Measurements from ENCODE around the gene FABP1. TPM values are rescaled to one million over a fixed set of nuclear protein-coding genes. Genes with fewer than 3 reads are reported as not detected.

The FABP1 gene
- total and polyA plus RNA-seq, 2 donors (not counting 1 experiment from before 2014, with no cell fraction given), result not detected

DNA sequence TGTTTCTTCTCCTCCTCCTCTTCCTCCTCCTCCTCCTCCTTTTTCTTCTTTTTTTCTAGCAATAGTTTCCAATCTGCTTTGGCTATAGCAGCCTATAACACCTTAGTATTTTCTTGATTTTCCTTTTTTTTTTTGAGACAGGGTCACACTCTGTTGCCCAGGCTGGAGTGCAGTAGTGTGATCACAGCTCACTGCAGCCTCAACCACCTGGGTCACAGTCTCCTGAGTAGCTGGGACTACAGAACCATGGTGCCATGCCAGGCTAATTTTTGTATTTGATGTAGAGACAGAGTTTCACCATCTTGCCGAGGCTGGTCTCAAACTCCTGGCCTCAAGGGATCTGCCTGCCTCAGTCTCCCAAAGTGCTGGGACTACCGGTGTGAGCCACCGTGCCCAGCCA lies 31.6 kb upstream of the FABP1 start:
- Mint-ChIP-seq H3K4me3 (no peak overlapping the region), H3K27me3 (no peaks in the 10 kb centered on the region), H3K4me1 (peaks cover 1% of the 10 kb centered on the region), H3K9me3 (ENCODE audit: insufficient read depth) (no peaks in the 10 kb centered on the region), H3K27ac (no peak overlapping the region)
- POLR2A ChIA-PET, result no interaction called here
- no peak overlapping the region for H3K9ac ChIP-seq (ENCODE audit: low read length)
- H3K4me1 ChIP-seq (ENCODE audit: control insufficient read depth in 2 of 2, insufficient read depth in 2 of 2, low read length in 2 of 2), result no peaks in the 10 kb centered on the region
- no peaks in the 10 kb centered on the region for H3K27me3 ChIP-seq (replicated peaks in 1 of 4; ENCODE audit: control extremely low read depth in 1 of 4, control insufficient read depth in 3 of 4, insufficient read depth in 4 of 4, low read length in 3 of 4)
- no peaks in the 10 kb centered on the region for H4K20me1 ChIP-seq (ENCODE audit: control insufficient read depth, insufficient read depth, low read length, poor library complexity, severe bottlenecking)
- CTCF ChIA-PET, result interaction anchor here (0.9 to 3.8 kb wide), 9 partner anchors 10 to 161 kb away, joined by 3 to 46 read pairs (median 4); partner anchors contain the start of gene THNSL2
- no peak overlapping the region for H2AFZ ChIP-seq (ENCODE audit: insufficient read depth, low read depth, low read length, poor library complexity, severe bottlenecking)
- intact Hi-C loops (cut with micrococcal nuclease), result no loop called here
- no peak overlapping the region for H3K4me2 ChIP-seq (replicated peaks; ENCODE audit: low read depth, low read length, poor library complexity, severe bottlenecking)
- no peaks in the 10 kb centered on the region for H3K79me2 ChIP-seq (ENCODE audit: control insufficient read depth, insufficient read depth, low read length)
- H3K9me3 ChIP-seq (ENCODE audit: control extremely low read depth in 1 of 3, control insufficient read depth in 2 of 3, insufficient read depth in 1 of 3, low read length in 2 of 3), result no peaks in the 10 kb centered on the region
- TF ChIP-seq, protein P1, sequence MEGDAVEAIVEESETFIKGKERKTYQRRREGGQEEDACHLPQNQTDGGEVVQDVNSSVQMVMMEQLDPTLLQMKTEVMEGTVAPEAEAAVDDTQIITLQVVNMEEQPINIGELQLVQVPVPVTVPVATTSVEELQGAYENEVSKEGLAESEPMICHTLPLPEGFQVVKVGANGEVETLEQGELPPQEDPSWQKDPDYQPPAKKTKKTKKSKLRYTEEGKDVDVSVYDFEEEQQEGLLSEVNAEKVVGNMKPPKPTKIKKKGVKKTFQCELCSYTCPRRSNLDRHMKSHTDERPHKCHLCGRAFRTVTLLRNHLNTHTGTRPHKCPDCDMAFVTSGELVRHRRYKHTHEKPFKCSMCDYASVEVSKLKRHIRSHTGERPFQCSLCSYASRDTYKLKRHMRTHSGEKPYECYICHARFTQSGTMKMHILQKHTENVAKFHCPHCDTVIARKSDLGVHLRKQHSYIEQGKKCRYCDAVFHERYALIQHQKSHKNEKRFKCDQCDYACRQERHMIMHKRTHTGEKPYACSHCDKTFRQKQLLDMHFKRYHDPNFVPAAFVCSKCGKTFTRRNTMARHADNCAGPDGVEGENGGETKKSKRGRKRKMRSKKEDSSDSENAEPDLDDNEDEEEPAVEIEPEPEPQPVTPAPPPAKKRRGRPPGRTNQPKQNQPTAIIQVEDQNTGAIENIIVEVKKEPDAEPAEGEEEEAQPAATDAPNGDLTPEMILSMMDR (IDR thresholded peaks at IDR 0.05), result no peak
- DNase-seq, result no peak
- no peak overlapping the region for H3K27ac ChIP-seq (ENCODE audit: low read length in 2 of 2)
- no peak overlapping the region for H3K4me3 ChIP-seq (ENCODE audit: control extremely low read depth in 1 of 5, extremely low read depth in 1 of 5, insufficient read depth in 1 of 5, low read depth in 2 of 5, low read length in 4 of 5)
- 56% methylated on average over 1 of the region's 3 CpGs for WGBS (ENCODE audit: insufficient coverage)
- ATAC-seq (ENCODE audit: low read depth), result no peak
- H3K36me3 ChIP-seq (replicated peaks in 1 of 2; ENCODE audit: control extremely low read depth in 1 of 2, control insufficient read depth in 1 of 2, extremely low read depth in 1 of 2, insufficient read depth in 2 of 2, low read length in 1 of 2), result no peaks in the 10 kb centered on the region

- Histone ChIP-seq H2AFZ (ENCODE audit: insufficient read depth, low read depth, low read length, poor library complexity, severe bottlenecking) (no peak overlapping the region), H4K20me1 (ENCODE audit: control insufficient read depth, insufficient read depth, low read length, poor library complexity, severe bottlenecking) (no peaks in the 10 kb centered on the region), H3K9me3 (ENCODE audit: control extremely low read depth in 1 of 3, control insufficient read depth in 2 of 3, insufficient read depth in 1 of 3, low read length in 2 of 3) (peaks cover 6 to 30% (median 13%) of the 10 kb centered on the region in 3 donors), H3K4me1 (ENCODE audit: control insufficient read depth in 2 of 2, insufficient read depth in 2 of 2, low read length in 2 of 2) (no peaks in the 10 kb centered on the region), H3K4me3 (ENCODE audit: control extremely low read depth in 1 of 5, extremely low read depth in 1 of 5, insufficient read depth in 1 of 5, low read depth in 2 of 5, low read length in 4 of 5) (no peak overlapping the region), H3K4me2 (replicated peaks; ENCODE audit: low read depth, low read length, poor library complexity, severe bottlenecking) (no peak overlapping the region), H3K27ac (ENCODE audit: low read length in 2 of 2) (no peak overlapping the region), H3K27me3 (replicated peaks in 1 of 4; ENCODE audit: control extremely low read depth in 1 of 4, control insufficient read depth in 3 of 4, insufficient read depth in 4 of 4, low read length in 3 of 4) (peaks cover 0 to 9% (median 2%) of the 10 kb centered on the region in 4 experiments), H3K36me3 (replicated peaks in 1 of 2; ENCODE audit: control extremely low read depth in 1 of 2, control insufficient read depth in 1 of 2, extremely low read depth in 1 of 2, insufficient read depth in 2 of 2, low read length in 1 of 2) (no peaks in the 10 kb centered on the region), H3K9ac (ENCODE audit: low read length) (no peak overlapping the region), H3K79me2 (ENCODE audit: control insufficient read depth, insufficient read depth, low read length) (no peaks in the 10 kb centered on the region)
- H3K4me1 Mint-ChIP-seq, result no peaks in the 10 kb centered on the region
- TF ChIP-seq, protein P1 (IDR thresholded peaks at IDR 0.05), result no peak
- no peak for TF ChIP-seq EZH2 (IDR thresholded peaks at IDR 0.05; ENCODE audit: borderline replicate concordance, insufficient read depth, low read depth, low read length, poor library complexity, severe bottlenecking)
- no peak for DNase-seq
- ChIA-PET CTCF (no interaction called here), POLR2A (no interaction called here)
- peaks cover 17% of the 10 kb centered on the region for H3K9me3 Mint-ChIP-seq (ENCODE audit: insufficient read depth)
- no peak overlapping the region for H3K4me3 Mint-ChIP-seq
- peaks cover 28% of the 10 kb centered on the region for H3K27me3 Mint-ChIP-seq
- H3K27ac Mint-ChIP-seq, result no peak overlapping the region
- intact Hi-C loops (cut with micrococcal nuclease), result no loop called here
- ATAC-seq (ENCODE audit: low read depth), result no peak
Observed at GRCh38 chr2:88148929-88149438, 21.1 kb upstream of the FABP1 start.
